ENCODE results near the gene UBE3C. TPM values are rescaled to one million over a fixed set of nuclear protein-coding genes. Genes with fewer than 3 reads are reported as not detected.

The UBE3C gene
- total and polyA plus RNA-seq, 2 of the 13 experiments (the other 11 are each of a cell fraction or from before 2014, with no cell fraction given) = 27.0 to 48.2 TPM

DNA sequence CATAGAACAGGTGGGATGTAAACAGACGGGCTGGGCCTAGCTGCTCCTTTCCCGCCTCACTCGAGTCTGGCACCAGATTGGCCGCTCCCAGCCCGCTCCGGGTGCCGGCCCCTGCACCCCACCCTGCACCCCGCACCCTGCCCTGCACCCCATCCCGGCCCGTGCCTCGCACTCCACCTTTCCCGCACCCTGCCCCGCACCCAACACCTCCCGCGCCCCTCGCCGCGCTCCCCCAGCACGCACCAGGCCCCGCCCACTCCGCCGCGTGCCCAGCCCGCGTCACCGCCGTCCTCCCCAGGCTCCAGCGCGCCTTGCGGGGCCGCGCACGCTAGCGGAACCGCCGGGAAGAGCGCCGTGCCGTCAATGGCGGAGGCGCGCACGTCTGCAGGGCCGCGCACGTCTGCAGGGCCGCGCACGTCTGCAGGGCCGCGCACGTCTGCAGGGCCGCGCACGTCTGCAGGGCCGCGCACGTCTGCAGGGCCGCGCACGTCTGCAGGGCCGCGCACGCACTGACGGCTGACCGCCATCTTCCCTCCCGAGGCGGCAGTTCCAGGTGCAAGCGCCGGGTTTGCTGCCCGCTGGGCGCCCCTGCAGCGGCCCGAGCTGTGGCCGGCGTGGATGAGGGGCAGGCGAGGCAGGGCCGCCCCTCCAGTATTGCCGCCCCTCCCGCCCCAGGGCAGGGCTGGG, at the start of gene UBE3C (continued):
- no peak; the same call in 1 of the 2 replicates for TF ChIP-seq ZNF670 (CRISPR knock-in tag; IDR thresholded peaks at IDR 0.05; ENCODE audit: borderline replicate concordance)
- TF ChIP-seq ZNF225 (CRISPR knock-in tag; IDR thresholded peaks at IDR 0.05) = no peak
- no peak for TF ChIP-seq JDP2 (CRISPR knock-in tag; IDR thresholded peaks at IDR 0.05; ENCODE audit: borderline replicate concordance)
- no peak for TF ChIP-seq PRDM15 (CRISPR knock-in tag; IDR thresholded peaks at IDR 0.05)
- no peak for TF ChIP-seq RXRB (CRISPR knock-in tag; IDR thresholded peaks at IDR 0.05; ENCODE audit: borderline replicate concordance)
- TF ChIP-seq, protein P1, sequence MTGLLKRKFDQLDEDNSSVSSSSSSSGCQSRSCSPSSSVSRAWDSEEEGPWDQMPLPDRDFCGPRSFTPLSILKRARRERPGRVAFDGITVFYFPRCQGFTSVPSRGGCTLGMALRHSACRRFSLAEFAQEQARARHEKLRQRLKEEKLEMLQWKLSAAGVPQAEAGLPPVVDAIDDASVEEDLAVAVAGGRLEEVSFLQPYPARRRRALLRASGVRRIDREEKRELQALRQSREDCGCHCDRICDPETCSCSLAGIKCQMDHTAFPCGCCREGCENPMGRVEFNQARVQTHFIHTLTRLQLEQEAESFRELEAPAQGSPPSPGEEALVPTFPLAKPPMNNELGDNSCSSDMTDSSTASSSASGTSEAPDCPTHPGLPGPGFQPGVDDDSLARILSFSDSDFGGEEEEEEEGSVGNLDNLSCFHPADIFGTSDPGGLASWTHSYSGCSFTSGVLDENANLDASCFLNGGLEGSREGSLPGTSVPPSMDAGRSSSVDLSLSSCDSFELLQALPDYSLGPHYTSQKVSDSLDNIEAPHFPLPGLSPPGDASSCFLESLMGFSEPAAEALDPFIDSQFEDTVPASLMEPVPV (CRISPR knock-in tag; IDR thresholded peaks at IDR 0.05) = peak; percentile 65; the same call in 1 of the 2 replicates
- TF ChIP-seq ZSCAN12 (CRISPR knock-in tag; IDR thresholded peaks at IDR 0.05) = 0 out of 2 replicates have a peak, but pooled peaks have one; percentile 31
- peak; percentile 58 for TF ChIP-seq HNRNPK (IDR thresholded peaks at IDR 0.05; ENCODE audit: low read depth, low read length, poor library complexity, severe bottlenecking)
- no peak for TF ChIP-seq ZBTB1 (CRISPR knock-in tag; IDR thresholded peaks at IDR 0.05; ENCODE audit: borderline replicate concordance)
- no peak for TF ChIP-seq MTF1 (CRISPR knock-in tag; IDR thresholded peaks at IDR 0.05)
- no peak for TF ChIP-seq ZNF101 (CRISPR knock-in tag; IDR thresholded peaks at IDR 0.05; ENCODE audit: borderline replicate concordance, low read depth)
- TF ChIP-seq ZNF276 (CRISPR knock-in tag; IDR thresholded peaks at IDR 0.05; ENCODE audit: low read depth) = no peak
- TF ChIP-seq ZNF430 (CRISPR knock-in tag; IDR thresholded peaks at IDR 0.05) = 0 out of 2 replicates have a peak, but pooled peaks have one; percentile 28
- TF ChIP-seq, protein P2, sequence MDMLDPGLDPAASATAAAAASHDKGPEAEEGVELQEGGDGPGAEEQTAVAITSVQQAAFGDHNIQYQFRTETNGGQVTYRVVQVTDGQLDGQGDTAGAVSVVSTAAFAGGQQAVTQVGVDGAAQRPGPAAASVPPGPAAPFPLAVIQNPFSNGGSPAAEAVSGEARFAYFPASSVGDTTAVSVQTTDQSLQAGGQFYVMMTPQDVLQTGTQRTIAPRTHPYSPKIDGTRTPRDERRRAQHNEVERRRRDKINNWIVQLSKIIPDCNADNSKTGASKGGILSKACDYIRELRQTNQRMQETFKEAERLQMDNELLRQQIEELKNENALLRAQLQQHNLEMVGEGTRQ (IDR thresholded peaks at IDR 0.05; ENCODE audit: low read depth, low read length) = no peak
- TF ChIP-seq, protein P2 (CRISPR knock-in tag; IDR thresholded peaks at IDR 0.05; ENCODE audit: borderline replicate concordance) = no peak
- TF ChIP-seq BCL3 (CRISPR knock-in tag; IDR thresholded peaks at IDR 0.05) = peak; percentile 65; the same call in 1 of the 2 replicates
- peak; percentile 62; the same call in 1 of the 2 replicates for TF ChIP-seq ZNF558 (CRISPR knock-in tag; IDR thresholded peaks at IDR 0.05; ENCODE audit: borderline replicate concordance)
- TF ChIP-seq HNF4A (CRISPR knock-in tag; IDR thresholded peaks at IDR 0.05) = no peak

All from HepG2 (cell line).